COLO668 (cell line): Measurements from ENCODE around the gene GNPAT.
A peak's percentile ranks its signal among the peaks of the same experiment; 100 is the strongest.

Source experiments
- DNase-seq: peaks from one replicate; lab custom pipeline; 2025; ENCODE audit not compliant: unreplicated experiment; lab: John Stamatoyannopoulos, UW

The GNPAT gene

DNA sequence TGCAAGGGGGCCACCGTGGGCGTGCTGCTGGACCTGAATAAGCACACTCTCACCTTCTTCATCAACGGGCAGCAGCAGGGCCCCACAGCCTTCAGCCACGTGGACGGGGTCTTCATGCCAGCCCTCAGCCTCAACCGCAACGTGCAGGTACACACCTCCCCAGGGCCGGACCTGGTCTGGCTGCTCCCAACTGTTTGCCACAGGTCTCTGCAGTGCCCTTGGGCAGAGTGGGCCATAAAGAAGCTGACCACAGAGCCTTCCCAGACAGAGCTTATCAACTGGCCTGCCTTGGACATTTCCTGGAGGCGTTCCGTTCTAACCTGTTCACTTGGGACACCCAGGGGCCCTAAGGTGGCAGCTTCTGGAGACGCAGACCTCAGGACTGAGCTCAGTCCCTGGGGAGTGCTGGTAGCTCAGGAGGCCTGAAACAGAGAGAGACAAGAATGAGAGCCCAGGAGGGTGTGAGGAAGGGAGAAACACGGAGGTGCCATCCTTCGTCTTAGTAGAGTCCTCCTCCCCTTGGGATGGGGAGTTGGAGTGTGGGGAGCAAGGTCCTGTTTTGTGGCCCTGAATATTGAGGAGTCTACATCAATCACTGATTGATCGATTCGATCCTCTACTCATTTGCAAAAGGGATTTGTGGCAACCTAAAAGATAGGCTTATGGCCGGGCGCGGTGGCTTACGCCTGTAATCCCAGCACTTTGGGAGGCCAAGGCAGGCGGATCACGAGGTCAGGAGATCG lies 27.0 kb upstream of the GNPAT start:
- DNase-seq, result no peak

- DNase-seq, result no peak
Observed at GRCh38 chr1:231214918-231215680, 25.9 kb upstream of the GNPAT start.

DNA sequence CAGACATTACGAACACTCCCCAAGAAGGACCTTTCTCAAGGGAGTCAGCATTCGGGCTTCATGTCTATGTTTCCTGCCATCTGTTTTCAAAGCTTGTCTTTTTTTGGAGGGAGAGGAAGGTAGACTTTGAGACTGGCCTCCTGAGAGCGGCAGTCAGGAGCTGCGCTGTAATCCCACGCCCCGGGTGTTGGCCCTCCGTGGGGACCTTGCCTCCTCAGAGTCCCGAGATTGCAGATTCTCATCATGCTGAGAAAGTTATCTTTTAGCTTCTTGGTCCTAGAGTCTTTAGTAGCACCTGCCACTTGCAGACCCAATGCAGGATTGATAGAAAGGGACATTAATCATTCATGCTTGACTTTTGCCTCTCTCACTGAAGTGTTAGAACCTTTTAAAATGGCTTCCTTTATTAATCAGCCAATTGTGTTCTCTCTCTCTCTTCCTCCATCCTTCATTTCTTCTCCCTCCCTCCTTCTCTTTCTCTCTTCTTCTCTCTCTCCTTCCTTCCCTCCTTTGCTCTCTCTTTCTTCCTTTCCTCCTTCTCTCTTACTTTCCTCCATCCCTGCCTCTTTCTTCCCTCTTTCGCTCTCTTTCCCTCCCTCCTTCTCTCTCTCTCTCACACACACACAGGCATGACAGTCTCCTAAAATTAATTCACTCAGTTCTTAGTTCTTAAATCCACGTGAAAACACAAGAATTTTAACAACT lies 25.2 kb upstream of the GNPAT start:
- no peak for DNase-seq

DNA sequence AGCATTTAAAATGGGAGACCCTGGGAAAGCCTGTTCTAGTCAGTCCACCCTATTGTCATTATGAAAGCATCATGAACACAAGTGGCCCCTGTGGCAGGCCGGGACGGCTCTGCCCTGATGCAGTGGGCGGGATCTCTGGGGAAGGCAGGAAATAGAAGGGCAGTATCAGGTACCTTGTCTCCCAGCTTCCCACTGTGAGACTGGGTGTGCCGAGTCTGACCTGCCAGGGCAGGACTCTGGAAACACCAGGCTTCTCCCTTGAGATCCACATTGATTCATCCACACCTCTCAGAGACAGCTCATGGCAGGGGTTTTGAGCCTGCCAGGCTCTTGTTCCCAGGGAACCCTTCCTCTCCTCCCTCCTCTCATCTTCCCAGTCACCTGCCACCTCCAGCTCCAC lies 24.5 kb upstream of the GNPAT start:
- peak; percentile 46 for DNase-seq

- DNase-seq, result no peak
Observed at GRCh38 chr1:231217056-231217455, 24.0 kb upstream of the GNPAT start.

DNA sequence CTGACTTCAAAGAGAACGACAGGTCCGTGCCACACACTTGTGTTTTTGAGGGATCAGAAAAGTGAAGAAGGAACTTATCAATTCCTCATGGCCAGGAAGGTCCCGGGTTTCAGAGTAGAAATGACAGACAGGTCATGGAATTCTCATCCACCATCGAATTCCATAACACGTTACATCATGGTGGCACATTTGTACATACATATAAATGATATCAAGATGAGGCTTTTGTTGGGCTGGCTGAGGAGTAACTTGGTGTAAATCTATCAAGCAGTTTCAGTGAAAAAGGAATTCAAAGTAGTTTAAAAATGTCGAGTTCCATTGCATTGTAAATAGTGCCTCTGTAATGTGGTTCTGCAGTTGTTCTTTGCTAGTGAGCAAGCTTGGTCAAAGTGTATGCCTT lies 22.9 kb upstream of the GNPAT start:
- DNase-seq, result no peak

- no peak for DNase-seq
Observed at GRCh38 chr1:231219422-231220401, 21.3 kb upstream of the GNPAT start.

DNA sequence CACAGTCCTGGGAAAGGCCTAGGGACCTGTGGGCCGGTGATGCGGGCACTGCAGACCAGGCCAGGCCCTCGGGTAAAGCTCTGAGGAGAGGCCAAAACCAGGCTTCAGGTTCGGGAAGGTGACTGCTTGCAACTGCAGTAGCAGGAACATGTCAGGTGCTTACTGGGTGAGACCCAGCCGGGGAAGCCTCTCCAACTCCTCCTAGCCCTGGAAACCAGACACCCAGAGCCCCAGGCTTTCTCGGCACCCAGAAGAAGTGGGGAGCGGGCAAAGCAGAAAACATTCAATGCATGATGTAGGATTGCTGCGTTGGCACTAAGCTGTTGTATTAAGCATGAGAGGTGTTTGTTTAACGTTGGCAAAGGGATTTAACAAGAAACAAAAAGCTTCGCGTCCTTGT lies 20.2 kb upstream of the GNPAT start:
- no peak for DNase-seq

- no peak for DNase-seq
Observed at GRCh38 chr1:231226156-231226555, 14.9 kb upstream of the GNPAT start.

- no peak for DNase-seq
Observed at GRCh38 chr1:231231511-231231910, 9.5 kb upstream of the GNPAT start.

DNA sequence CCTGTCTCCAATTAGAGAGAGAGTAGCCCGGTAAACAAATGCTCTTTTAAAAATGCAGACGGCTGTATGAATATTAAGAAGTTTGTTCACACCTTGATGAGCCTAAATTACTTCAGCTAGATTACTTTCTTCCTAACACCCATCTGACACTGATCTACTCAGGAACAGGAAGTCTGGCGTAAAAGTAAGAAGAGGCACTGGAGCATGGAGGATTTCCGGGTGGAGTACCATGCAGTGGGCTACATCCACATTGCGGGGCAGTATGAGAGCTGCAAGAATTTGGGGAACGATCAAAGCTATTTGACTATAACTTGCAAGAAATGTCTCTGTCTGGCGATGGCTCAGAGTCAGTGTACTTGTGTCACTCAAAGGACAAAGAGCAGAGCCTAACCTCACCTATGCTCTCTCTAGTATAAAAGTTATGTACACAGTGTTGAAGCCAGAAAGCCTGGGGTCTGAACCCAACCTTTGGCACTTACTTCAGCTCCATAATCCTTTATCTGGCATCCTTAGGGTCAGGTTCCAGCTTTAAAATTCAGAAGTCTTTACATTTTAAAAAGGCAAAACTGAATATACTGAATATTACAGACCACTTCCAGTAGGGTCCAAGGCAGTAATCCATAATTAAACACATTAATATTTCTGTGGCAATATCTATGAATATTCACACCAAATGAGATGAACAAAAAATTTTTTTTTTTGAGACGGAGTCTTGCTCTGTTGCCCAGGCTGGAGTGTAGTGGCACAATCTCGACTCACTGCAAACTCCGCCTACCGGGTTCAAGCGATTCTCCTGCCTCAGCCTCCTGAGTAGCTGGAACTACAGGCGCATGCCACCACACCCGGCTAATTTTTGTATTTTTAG lies 7.9 kb upstream of the GNPAT start:
- no peak for DNase-seq

- no peak for DNase-seq
Observed at GRCh38 chr1:231233735-231234417, 7.1 kb upstream of the GNPAT start.

GRCh38 chr1:231234506-231234905 lies 6.5 kb upstream of the GNPAT start:
- DNase-seq, result no peak

GRCh38 chr1:231235526-231236207 lies 5.3 kb upstream of the GNPAT start:
- no peak for DNase-seq

GRCh38 chr1:231236208-231236591 lies 4.8 kb upstream of the GNPAT start:
- peak; percentile 44 for DNase-seq

DNA sequence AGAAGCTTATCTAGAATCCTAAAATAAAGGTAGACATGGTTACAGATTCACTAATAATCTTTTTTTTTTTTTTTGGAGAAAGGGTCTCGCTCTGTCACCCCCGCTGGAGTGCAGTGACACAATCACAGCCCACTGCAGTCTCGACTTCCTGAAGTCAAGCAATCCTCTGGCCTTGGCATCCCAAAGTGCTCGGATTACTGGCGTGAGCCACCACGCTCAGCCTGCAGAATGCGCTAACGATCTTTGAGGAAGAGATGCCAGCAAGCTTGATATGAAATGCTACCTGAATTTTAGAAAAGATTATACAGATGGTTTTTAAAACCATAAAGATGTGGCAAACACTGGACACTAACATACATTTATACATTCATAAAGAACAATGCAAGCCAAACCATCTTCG lies 4.1 kb upstream of the GNPAT start:
- no peak for DNase-seq

- no peak for DNase-seq
Observed at GRCh38 chr1:231238298-231238697, 2.7 kb upstream of the GNPAT start.

GRCh38 chr1:231240531-231240882 lies 505 bp upstream of the GNPAT start:
- DNase-seq, result peak; percentile 48

DNA sequence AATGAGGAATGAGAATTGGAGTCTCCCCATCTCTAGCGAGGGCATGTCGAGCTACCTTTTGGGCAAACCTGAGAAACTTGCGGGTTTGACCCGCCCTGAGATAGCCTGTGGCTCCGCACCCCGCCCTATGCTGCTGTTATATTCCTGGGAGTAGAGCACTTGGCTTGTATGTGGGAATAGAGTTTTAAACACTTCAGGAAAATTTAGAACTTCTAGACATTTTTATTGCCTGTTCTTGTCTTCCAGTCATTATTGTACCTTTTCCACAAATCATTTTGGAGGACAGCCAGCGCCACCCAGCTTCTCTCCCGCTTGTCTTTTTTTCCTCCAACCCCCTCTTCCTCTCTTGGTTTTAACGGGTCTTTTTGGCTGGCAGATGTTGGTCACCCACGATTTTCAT lies 738 bp downstream of the GNPAT start:
- no peak for DNase-seq
